GM06990 (cell line): ENCODE results near the gene PBX1.
"Not testable (repeated sequence)": the region's sequence is repeated elsewhere in the genome, so short reads cannot be mapped to it uniquely, and the experiment has no call there.

ENCODE experiments used
- DNase-seq: peaks from one replicate; pipeline ENCODE4 v3.0.0-alpha.2; 2011; ENCODE audit not compliant: insufficient read length; ENCODE audit errors: extremely low read depth
- H3K27me3 ChIP-seq: replicated peaks from 2 replicates; pipeline ENCODE4 v1.6.0; 2011; ENCODE audit warnings: low read length; ENCODE audit not compliant: control insufficient read depth, insufficient read depth
- H3K36me3 ChIP-seq: 2 replicates; pipeline ENCODE4 v1.5.1; 2011; ENCODE audit warnings: low read length; ENCODE audit not compliant: control insufficient read depth, insufficient read depth
- H3K4me3 ChIP-seq: replicated peaks from 2 replicates; pipeline ENCODE4 v1.5.1; 2011; ENCODE audit warnings: low read depth, mild to moderate bottlenecking, control low read depth, low read length
- TF ChIP-seq, protein P1 (sequence below): IDR thresholded peaks from 2 replicates; pipeline ENCODE4 v1.5.1; 2011; ENCODE audit warnings: low read length, control low read depth, mild to moderate bottlenecking, inconsistent platforms; ENCODE audit not compliant: insufficient read depth, poor library complexity, severe bottlenecking

The PBX1 gene

DNA sequence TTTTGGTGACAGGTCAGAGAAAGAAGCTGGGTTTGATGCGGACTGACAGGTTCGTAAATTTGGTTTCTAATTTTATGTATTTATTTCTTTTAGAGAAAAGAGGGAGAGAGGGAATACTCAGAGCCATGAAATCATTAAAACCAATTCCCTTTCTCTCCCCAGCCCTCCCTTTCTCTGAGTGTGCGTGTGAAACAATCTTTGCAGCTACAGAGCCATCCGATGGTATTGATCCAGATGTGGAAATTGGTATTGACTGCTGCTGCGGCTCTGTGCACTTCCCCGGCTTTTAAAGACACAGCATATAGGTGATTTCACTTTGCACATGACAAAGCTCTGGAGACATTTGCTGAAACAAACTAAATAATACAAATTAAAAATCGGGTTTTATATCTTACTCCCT lies 42.4 kb upstream of the PBX1 start:
- no peaks in the 10 kb centered on the region for H3K36me3 ChIP-seq
- TF ChIP-seq, protein P1, sequence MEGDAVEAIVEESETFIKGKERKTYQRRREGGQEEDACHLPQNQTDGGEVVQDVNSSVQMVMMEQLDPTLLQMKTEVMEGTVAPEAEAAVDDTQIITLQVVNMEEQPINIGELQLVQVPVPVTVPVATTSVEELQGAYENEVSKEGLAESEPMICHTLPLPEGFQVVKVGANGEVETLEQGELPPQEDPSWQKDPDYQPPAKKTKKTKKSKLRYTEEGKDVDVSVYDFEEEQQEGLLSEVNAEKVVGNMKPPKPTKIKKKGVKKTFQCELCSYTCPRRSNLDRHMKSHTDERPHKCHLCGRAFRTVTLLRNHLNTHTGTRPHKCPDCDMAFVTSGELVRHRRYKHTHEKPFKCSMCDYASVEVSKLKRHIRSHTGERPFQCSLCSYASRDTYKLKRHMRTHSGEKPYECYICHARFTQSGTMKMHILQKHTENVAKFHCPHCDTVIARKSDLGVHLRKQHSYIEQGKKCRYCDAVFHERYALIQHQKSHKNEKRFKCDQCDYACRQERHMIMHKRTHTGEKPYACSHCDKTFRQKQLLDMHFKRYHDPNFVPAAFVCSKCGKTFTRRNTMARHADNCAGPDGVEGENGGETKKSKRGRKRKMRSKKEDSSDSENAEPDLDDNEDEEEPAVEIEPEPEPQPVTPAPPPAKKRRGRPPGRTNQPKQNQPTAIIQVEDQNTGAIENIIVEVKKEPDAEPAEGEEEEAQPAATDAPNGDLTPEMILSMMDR = no peak
- H3K27me3 ChIP-seq = no peaks in the 10 kb centered on the region
- H3K4me3 ChIP-seq = no peak overlapping the region
- no peak for DNase-seq

DNA sequence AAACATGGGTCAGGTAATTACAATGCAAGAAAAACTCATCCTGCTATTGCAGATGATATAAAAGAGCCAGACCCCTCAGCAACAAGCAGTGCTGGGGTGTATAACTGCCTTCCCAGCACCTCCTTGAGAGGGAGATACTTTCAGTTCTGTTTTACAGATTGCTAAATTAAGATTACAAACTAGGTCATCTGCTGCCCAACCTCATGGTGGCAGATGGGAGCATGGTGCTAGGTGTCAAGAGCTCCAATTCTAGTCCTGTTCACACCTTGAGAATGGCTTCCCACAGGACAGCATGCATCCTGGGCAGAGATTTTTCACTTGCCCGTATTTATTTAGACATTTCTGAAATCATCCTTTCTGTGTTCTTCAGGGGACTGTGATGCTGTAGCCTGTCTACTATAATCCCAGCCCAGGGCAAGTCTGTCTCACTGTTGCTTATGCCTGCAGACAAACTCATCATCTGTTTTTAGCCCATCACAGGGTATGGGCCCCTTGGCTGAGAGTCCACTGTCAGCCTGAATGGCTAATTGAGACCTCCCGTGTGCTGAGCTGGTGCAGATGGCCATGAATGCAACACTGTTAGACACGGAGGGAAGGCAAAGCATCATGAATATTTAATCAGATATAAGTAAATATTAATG lies 40.2 kb upstream of the PBX1 start:
- Histone ChIP-seq H3K27me3 (no peaks in the 10 kb centered on the region), H3K4me3 (no peak overlapping the region), H3K36me3 (no peaks in the 10 kb centered on the region)
- DNase-seq = no peak
- TF ChIP-seq, protein P1 = no peak

DNA sequence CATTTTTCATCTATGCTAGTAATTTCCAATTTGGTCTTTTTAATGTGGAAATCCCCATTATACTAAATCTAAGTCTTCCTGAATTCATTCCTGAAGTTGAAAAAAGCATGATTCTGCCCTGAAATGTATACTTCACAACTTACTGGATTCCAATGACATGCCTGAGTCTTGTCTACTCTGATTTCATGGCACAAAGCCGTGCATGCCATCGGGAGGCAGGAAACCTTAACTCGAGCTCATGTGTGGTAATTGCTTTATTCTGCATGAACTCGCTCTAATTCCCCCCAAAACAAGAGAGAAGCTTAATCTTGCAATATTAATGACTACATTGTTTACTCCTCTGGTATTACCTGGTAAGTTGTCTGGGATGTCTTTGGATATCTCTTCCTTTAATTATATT lies 39.6 kb upstream of the PBX1 start:
- no peaks in the 10 kb centered on the region for H3K36me3 ChIP-seq
- TF ChIP-seq, protein P1 = no peak
- H3K27me3 ChIP-seq = no peaks in the 10 kb centered on the region
- no peak overlapping the region for H3K4me3 ChIP-seq
- DNase-seq = no peak

DNA sequence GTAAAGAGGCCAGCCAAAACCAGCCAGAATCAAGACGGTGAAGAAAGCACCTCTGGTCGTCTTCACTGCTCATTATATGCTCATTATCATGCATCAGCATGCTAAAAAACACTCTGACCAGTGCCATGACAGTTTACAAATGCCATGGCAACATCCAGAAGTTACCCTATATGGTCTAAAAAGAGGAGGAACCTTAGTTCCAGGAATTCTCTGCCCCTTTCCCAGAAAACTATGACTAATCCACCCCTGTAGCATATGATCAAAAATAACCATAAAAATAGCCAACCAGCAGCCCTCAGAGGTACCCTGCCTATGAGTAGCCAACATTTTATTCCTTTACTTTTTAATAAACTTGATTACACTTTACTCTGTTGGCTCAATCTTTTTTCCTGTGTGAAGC lies 34.2 kb upstream of the PBX1 start:
- Histone ChIP-seq H3K36me3 (no peaks in the 10 kb centered on the region), H3K4me3 (no peak overlapping the region), H3K27me3 (no peaks in the 10 kb centered on the region)
- no peak for DNase-seq
- TF ChIP-seq, protein P1 = no peak

DNA sequence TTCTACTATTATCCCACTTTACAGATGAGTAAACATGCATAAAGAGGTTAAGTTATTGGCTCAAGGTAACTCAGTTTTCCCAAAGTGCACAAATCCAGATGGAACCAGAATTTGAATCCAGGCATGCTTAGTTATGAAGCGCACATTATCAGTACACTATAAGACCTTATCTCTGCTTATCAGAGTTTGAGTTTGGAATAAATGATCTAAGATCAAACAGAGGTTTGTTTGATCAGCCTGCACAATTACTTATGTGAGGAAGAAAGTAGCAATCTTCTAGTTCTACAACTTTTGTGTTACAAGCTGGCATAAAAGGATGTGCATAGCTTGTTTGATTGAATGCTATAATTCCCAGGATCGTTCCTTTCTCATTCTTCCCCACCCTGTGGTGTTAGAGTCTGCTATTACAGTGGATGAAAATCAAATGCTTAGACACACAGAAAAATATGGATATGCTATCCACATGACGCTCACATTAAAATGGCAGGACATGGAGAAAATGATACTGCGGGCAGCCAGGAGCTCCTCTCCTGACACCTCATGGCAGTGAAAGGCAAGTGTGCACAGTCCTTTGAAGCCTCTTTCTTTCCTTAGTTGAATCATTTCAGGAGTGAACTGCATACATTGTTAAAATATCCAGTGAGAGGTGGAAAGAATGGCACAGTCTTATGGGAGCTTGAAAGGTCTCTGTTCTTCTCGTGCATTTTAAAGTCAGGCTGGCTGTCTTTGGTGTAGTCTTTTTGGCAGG lies 23.9 kb upstream of the PBX1 start:
- TF ChIP-seq, protein P1 = no peak
- DNase-seq = no peak

DNA sequence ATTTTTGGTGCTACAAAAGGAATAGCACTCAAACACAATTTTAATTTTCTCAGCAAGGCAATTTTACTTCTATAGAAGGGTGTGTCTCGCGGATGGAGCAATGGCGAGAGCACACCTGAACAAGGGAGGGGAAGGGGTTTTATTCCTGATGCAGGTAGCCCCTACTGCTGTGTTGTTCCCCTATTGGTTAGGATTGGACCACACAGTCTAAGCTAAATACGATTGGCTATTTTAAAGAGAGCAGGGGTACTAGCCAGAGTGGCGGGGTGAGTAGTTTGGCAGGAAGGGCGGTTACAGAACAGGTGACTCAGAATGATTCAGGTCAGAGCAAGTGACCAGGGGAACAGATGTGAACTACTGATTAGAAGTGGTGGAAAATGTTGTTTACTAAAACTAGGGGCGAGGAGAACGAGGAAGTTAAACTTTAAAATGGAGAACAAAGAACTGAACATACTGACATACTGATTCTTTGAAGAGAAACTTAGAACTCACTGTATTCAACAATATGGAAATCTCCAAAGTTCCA lies 6.5 kb upstream of the PBX1 start:
- H3K27me3 ChIP-seq, H3K36me3 ChIP-seq, H3K4me3 ChIP-seq, DNase-seq: not testable (repeated sequence)

More for the DNA sequence above, 23.9 kb upstream of the PBX1 start:
- H3K4me3 ChIP-seq = no peak overlapping the region
- H3K36me3 ChIP-seq = no peaks in the 10 kb centered on the region
- H3K27me3 ChIP-seq = no peaks in the 10 kb centered on the region
